Vagina (tissue), 2 donors: ENCODE data around the gene CCDC9B.

Experiments
- POLR2A ChIP-seq, 2 donors: fragments of 450-650 bp; IDR thresholded peaks; one replicate each; pipeline ENCODE4 v1.6.1; 2017; ENCODE audit warnings: antibody characterized with exemption in 2 of 2, mild to moderate bottlenecking in 2 of 2, moderate library complexity in 2 of 2
- POLR2AphosphoS5 ChIP-seq, 2 donors: sonication (generic); formaldehyde crosslinking; IDR thresholded peaks; one replicate each; pipeline ENCODE4 v1.9.0; 2017; ENCODE audit warnings: antibody characterized with exemption in 2 of 2, mild to moderate bottlenecking in 2 of 2, low read depth in 1 of 2; ENCODE audit not compliant: insufficient read depth in 1 of 2

DNA sequence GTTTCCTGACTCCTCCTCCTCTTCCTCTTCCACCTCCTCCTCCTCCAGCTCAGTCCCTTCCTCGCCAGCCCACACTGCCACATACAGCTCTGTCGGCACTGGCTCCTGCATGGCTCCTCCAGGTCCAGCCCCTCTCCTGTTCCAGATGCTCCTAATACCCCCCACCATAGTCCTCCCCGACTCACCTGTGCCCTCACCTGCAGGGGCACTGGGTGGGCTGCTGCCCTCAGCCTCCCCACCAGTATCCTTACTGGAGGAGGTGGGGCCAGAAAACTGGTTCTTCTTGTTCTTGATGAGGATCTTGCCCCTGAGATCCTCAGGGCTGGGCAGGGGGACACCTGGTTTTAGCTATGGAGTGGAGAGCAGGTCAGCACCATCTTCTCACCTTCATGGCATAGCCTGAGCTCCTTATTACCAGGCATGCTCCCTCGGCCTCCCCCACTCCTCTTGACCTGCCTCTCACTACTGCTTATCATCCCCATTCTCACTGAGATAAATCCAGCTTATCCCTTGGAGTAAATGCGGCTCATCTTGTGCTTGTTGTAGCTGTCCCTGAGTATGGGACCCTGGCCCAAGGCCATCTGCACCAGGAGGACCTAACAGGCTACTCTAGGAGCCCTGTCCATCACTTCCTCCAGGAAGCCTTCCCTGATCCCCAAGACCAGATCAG, 44.0 kb downstream of the CCDC9B start:
- TF ChIP-seq POLR2AphosphoS5 (IDR thresholded peaks at IDR 0.05; ENCODE audit: insufficient read depth in 1 of 2, low read depth in 1 of 2) (no peak), POLR2A (IDR thresholded peaks at IDR 0.05) (no peak)
